Stimulated activated CD4-positive, alpha-beta T cell treated with anti-CD3 and anti-CD28 coated beads, Interleukin-4, amount 100 ng/mL, for 4 hours (primary cell): Measurements from ENCODE around the gene PDE10A.

Experiments
- DNase-seq, 2 experiments: peaks; one replicate each; pipeline ENCODE4 v3.0.0-alpha.2; 2020

PDE10A gene

DNA sequence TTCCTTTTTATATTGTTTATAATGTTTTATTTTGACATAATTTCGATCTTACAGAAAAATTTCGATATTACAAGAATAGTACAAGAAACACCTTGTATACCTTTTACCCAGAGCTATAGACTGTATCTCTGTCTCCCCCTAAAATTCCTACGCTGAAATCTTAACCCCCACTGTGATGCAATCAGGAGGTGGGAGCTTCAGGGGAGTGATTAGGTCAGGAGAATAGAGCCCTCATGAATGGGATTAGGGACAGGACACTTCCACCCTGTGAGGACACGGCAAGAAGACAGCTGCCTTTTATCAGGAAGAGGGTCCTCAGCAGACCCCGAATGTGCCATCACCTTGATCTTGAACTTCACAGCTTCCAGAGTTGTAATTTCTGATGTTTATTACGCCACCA, 204.9 kb downstream of the PDE10A start:
- DNase-seq = no peak

DNA sequence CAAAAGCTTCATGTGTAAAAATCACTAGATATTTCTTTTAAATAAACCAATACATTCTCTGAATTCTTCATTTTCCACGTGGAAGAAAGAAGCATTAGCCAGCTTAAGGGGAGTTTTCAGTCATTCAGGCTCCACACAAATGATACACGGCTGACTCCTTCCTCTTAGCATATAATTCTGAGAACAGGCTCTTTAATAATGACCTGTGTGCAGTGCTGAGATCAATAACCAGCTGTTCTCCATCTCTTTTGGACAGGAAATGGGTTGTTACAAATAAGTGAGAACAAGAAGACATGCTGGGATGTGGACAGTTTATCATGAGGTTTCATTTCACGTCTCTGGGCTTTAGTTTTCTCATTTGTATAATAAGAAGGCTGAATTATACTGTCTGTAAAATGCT, 206.8 kb downstream of the PDE10A start:
- no peak for DNase-seq

DNA sequence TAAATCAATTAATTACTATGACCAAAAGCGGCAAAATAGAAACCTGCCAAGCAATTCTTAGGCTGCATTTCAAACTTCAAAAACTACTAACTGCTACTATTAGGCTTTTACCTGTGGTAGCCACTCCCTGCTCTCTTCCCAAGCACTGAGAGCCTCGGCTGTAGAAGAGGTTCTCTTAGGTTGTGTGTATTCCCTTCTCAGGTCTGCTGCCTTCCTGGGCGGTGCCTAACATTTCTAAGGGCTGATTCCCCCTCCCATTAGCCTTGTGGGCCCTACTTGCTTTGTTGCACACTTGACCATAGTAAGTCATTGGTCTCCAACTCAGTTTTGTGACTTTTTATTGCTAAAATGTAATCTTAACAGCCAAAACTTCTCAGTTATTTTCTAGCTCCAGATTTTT, 207.6 kb downstream of the PDE10A start:
- no peak for DNase-seq

DNA sequence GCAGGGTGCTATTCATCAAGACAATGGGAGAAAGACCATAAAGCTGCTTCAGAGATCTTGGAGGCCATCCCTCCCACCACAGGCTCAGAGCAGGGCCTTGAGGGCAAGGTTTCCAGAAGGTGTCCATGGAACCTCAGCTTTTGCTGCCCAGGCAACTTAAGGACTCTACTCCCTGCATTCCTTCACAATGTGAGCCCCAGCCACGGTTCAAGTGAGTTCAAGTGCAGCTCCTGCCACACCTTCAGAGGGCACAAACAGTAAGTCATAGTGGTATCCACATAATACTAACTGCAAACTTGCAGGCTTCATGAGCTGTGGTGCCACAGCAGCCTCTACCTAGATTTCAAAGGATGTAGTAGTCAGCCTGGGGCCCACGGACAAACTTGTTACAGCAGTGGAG, 209.6 kb downstream of the PDE10A start:
- DNase-seq = no peak

DNA sequence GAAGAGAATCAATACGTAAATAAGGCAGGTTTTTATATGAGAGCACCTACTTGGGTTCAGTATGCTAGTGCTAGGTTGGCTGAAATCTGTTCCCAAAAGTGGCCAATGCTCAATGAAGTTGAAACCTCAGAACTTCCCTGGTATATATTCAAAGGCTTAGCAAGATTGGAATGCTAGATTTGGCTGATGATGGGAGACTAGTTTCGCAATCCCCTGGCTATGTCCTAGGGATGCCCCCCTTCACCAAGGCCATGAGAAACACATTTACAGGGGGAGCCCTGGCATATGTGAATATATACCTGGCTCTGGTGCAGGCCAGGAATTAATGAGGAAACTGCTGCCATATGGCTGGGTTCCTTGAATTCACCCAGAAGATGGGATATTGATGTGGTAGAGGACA, 211.2 kb downstream of the PDE10A start:
- DNase-seq = no peak

DNA sequence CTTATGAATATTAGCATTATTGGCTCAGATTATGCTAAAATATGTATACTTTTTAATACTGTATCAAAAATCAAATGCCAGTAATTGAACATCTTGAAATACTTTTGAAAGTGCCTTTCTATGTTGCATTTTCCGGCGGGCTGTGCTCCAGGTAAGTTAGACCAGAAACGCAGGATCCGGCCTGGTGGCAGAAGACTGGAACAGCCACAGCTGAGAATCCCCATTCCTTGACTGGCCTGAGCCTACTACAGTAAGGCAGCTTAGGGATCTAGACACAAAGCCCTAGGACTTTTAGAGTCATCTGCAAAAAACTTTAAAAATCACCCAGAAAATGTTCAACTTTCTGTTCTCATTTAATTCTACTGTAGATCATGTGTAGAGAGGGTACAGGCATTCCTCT, 214.8 kb downstream of the PDE10A start:
- no peak for DNase-seq

DNA sequence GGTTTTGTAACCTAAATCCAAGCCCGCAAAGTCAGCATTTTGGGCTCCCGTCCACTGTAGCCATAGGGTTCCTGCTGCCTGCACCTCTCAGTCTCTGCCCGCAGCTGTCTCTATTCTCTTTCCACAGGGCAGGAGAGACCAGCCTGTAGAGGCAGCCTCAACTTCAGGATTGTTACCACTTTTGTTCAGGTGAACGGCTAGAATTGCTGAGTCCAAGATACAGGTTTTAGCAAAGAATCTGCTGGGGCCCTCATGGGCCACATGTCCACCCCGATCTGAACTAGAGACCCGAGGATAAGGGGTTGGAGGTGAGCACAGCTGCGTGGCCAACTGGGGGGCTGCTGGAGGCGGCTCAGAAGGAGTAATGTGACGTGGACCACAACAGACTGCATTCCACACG, 215.9 kb downstream of the PDE10A start:
- DNase-seq = no peak

DNA sequence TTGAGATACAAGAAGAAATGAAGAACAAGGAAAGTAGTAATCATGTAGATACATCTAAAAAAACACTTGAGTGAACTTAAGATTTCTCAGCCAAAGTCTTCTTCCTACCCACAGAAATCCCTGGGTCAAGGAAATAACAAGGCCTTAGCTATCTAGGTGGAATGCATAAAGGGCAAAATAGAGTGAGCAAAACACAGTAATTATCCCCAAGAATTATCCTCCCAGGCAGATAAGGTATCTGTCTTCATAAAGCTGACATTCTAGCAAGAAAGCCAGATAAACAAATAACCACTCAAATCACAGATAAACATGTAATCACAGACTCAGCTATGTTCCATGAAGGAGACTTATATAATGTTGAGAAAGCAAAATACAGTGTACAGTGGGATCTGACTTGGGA, 216.7 kb downstream of the PDE10A start:
- no peak for DNase-seq

DNA sequence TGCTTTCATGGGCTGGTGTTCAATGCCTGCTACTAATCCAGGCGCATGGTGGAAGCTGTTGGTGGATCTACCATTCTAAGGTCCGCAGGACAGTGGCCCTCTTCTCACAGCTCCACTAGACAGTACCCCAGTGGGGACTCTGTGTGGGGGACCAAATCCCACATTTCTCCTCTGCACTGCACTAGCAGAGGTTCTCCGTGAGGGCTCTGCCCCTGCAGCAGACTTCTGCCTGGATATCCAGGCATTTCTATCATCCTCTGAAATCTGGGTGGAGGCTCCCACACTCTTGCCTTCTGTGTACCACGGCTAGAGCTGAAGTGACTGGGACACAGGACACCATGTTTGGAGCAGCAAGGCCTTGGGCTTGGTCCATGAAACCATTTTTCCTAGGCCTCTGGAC, 219.6 kb downstream of the PDE10A start:
- no peak for DNase-seq

DNA sequence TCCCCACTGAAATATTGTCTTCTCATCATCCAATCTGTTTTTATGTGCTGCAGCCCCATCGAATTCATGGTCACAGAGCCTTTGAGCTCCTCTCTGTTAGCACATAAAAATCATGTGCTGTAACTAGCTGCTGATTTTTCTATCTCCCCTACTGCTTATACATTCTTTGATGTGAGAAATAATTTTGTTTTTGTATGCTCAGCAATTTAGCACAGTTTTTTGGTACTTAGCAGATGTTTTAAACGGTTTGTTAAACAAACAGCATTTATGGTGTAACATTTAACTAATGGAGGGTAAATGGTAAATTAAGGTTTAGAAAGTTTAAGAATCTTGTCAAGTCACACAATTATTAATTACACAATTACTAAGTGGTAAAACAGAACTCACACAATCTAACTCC, 221.9 kb downstream of the PDE10A start:
- DNase-seq = no peak

DNA sequence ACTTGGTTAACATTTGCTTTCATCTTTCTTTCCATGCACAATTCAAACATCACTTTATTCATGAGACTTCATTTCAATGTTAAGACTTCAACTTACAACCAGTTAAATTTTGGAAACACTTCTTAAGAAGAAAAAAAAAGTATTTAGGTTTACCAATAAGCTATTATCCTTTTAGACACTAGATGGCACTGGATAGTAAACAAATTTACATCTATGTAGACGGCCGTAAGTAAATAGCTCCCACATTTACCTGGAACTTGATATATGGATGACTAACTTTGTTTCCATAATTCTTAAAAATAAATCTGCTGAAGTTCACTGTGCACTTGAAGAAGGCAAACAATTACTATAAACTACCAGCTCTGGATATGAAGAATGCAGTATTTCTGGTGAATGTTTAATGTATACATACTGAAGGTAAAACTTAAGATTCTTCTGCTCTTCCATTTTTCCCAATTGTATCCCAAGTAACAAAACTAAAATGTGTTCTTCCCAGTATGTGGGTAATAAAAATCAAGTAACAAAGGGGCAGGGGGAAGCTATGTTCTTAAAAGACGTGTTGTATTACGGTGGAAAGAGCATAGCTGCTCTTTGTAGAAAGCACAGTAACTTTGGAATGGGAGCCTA, 223.0 kb downstream of the PDE10A start:
- DNase-seq = no peak

DNA sequence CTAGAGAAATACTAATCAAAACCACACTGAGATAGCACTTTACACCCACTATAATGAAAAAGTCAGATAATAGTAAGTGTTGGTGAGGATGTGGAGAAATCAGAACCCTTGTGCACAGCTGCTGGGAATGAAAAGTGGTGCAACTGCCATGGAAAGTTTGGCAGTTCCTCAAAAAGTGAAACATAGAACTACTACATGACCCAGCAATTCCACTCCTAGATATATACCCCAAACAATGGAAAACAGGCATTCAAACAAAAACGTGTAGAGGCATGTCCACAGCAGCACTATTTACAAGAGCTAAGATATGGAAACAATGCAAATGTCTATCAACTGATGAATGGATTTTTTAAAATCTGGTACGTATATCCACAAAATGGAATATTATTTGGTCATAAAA, 236.1 kb downstream of the PDE10A start:
- DNase-seq = no peak

DNA sequence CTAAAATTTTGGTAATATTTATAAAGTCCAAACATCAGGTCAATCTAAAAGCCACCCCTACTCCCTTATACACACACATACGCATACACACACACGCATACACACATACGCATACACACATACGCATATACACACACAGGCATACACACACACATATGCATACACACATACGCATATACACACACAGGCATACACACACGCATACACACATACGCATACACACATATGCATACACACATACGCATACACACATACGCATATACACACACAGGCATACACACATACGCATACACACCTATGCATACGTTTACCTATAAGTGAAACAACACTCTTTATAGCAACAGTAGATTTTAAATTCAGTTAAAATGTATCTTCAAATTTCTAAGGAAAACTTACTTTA, 240.8 kb downstream of the PDE10A start:
- no peak for DNase-seq

DNA sequence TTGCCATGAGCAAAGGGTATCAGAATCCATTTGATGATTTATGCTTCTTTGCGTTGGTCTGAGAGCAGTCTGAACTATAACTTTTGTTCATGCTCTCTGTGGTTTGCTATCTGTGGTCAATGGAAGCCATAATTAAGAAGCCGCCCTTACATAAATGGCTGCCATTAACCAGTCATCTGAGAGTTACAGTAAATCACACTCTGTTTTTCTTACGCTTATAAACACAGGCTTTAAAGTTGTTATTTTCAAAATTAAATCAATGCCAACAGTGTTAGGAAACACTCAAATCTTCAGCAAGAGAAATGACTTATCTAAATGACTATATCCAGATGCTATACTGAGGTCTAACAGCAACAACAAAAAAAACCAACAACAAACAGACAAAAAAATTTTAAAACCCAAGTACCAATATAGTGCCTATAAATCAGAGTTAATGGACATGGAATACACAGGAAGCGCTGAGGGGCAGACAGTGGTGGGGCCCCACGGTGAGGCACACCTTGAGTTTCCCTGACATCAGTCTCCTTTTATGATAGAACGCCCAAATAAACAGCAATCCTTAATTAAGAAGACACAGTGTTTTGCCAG, 245.7 kb downstream of the PDE10A start:
- no peak for DNase-seq

DNA sequence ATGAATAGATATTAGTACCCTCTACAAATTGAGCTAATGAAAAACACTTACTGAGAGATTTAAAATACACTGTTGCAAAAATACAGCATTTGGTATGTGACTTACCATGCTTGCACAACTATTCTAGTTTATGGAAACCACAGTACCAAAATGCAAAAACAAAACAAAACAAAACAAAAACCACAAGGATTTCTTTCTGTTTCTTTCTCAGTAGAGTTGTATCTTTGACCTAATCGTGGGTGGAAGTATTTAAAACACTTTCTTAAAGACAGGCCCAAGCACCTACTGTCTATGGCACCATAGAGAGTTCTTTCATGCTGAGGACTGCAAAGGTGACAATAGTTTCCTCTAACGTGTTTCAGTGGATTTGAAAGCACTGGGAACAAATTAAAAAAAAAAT, 258.3 kb downstream of the PDE10A start:
- DNase-seq = no peak

DNA sequence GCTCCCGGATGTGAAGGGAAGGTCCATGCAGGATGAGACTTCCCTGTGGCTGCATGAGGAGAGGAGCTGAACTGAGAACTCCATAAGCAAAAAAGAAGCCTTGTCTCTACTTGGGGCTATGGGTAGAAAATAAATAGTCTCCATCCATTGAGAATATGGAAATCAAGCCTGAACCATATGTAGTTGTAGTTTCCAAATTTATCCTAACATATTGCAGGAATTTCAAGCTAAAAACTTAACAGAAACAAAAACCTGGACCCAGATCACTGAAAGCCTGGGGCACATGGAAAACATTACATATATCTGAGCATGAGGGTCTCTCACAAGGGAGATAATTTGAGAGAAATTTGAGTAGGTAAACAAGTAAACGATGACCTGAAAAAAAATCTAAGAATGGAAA, 258.7 kb downstream of the PDE10A start:
- no peak for DNase-seq

DNA sequence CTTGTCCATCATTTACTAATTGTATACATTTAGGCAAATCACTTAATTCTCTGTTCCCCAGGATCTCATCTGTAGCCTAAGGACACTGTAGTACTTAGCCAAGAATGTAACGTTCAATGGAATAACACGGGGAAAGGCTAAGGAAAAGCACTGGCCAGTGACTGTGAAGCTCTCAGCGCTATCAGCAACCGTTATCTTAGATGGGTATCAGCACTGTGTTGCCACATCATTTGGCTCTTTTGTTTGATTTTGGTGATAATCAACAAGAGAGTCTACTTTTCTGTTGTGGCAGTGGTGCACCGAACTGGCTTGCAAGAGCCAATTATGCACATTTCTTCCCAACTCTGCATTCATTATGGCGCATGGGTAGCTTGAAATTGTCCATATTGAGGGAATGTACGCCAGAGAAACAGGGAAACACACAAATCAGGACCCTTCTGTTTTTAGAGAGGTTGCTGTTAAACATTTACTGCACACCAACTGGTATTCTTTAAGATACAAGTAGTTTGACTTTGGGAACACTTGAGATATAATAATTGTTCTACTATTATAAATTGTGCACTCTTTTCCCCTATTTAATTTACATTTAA, 259.9 kb downstream of the PDE10A start:
- no peak for DNase-seq

DNA sequence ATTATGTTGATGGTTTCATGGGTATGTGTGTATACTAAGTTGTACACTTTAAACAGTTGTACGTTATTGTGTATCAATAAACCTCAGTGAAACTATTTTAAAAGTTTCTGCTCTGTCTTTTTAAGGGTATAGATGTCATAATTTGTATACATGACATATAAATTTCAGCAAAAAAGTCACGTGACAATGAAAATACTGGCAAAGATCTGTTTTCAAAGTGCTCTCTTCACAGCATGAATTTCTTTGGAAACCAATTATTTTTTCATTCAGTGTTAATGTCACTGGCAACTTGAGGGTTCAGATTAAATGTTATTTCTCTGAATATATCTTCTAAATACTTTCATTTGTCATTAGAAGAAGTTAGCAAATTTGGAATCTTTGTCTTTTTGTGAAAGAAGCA, 261.9 kb downstream of the PDE10A start:
- no peak for DNase-seq

DNA sequence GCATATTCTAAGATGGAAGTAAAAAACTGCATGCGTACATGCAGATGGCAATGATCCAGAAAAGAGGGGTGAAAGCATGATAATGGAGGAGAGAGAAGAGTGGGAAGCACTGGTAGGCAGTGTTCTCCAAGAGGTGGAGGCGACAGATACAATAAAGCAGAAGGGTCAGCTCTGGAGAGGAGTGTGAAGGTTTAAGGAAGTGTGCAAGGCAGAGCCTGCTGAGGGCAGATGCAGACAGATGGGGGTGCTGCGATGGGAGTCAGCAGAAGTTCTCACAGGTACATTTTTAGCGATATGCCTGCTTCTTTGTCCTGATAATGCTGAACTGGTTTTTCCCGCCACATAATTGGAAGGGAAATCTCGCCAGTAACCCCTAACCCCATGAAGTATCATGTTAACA, 272.6 kb downstream of the PDE10A start:
- DNase-seq = no peak

DNA sequence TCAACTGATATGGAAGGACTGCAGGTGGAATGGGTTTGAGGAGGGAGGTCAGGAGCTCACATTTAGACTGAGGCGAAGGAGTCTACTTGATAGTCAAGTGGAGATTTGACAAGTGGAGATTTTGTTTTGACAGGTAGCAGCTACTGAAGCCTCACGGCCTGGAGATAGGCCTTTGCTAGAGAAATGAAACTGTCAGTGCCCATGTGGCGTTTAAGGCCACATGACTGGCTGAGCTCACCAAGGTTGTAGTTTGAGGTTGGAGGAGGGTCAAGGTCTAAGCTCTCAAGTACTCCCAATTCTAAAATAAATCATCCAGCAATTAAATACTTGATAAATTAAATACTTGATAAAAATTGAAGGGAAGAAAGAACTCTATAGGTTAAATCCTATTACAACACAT, 273.5 kb downstream of the PDE10A start:
- no peak for DNase-seq

DNA sequence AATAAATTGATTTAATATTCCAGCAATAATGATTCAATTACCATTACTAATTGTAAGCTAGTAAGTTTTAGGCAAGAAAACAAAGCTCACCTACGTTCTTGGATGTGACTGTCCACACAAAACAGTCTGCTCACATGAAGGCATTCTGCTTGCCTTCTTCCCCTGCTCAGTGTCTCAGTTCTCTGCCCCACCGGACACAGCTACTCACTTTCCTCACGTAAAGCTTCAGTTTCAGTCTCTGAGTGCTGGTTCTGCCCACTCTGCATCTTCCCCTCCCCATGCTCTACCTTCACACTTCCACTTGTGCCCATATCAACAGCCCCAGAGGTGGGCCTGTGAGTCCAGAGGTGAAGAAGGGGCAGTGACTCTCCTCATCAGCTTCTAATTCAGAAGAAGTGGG, 279.7 kb downstream of the PDE10A start:
- no peak for DNase-seq

DNA sequence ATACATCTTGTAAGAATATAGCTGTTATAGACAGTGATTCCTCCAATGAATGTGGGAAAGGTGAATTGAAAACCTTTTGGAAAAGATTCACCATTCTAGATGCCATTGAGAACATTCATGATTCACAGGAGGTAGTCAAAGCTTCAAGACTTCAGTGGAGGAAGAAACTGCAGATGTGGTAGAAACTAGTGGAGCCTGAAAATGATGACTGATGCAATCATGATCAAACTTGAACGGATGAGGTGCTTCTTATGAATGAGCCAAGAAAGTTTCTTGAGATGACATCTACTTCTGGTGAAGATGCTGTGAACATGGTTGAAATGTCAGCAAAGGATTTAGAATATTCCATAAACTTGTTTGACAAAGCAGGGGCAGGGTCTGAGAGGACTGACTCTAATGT, 286.9 kb downstream of the PDE10A start:
- no peak for DNase-seq

DNA sequence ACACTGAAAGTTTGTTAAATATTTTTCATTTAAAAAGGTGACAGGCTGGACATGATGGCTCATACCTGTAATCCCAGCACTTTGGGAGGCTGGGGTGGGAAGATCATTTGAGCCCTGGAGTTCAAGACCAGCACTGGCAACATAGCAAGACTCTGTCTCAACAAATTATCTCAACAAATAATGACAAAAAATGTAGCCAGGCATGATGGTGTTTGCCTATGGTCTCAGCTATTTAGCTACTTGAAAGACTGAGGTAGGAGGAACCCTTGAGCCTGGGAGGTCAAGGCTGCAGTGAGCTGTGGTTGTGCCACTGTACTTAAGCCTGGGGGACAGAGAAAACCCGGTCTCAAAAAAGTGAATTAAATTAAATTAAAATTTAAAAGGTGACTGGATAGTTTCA, 297.7 kb downstream of the PDE10A start:
- no peak for DNase-seq

DNA sequence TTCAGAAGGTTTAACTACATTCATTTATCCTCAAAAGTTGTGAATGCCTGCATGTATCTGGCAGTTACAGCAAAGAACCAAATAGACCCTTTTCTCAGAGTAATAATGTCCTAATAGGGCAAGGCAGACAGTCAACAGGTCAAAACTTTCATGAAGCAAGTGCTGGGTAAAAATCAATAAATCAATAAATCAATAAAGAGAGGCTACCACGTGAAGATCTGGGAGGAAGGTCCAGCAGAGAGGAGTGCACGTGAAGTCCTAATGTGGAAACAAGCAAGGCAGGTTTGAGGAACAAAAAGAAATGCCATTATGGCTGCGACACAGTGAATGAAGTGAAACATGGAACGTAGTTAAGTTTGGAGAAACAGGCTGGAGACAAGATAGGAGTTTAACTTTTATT, 317.3 kb downstream of the PDE10A start:
- no peak for DNase-seq

DNA sequence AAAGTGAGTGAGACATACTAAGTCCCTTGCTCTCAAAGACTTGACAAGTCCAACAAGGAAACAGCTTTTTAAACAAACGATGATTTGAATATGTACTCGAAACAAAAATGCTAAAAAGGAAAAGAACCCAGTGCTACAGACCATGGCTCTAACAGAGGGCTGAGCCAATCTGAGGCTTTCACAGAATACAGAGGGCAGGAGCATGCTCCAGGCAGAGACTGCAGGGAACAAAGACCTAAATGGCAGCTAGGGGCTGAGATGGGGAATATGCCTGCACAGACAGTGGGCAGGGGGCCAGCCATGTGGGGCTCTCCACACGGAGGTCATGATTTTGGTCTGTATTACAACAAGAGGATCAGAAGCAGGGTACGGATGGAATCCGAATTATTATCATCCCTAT, 322.5 kb downstream of the PDE10A start:
- no peak for DNase-seq
